GM21360 (cell line): ENCODE results near the gene KAZN.

Source experiments
- ATAC-seq: cut with Tn5 transposase; IDR thresholded peaks from one replicate; pipeline ENCODE4 v1.9.1; 2021; ENCODE audit warnings: mild to moderate bottlenecking, moderate library complexity; ENCODE audit not compliant: unreplicated experiment

Gene KAZN

GRCh38 chr1:14612256-14612655 is 13.8 kb downstream of the KAZN start:
- no peak for ATAC-seq

- no peak for ATAC-seq
These were observed 15.4 kb downstream of the KAZN start for GRCh38 chr1:14613926-14614325.

GRCh38 chr1:14614341-14614740 is 15.9 kb downstream of the KAZN start:
- ATAC-seq, result no peak

DNA sequence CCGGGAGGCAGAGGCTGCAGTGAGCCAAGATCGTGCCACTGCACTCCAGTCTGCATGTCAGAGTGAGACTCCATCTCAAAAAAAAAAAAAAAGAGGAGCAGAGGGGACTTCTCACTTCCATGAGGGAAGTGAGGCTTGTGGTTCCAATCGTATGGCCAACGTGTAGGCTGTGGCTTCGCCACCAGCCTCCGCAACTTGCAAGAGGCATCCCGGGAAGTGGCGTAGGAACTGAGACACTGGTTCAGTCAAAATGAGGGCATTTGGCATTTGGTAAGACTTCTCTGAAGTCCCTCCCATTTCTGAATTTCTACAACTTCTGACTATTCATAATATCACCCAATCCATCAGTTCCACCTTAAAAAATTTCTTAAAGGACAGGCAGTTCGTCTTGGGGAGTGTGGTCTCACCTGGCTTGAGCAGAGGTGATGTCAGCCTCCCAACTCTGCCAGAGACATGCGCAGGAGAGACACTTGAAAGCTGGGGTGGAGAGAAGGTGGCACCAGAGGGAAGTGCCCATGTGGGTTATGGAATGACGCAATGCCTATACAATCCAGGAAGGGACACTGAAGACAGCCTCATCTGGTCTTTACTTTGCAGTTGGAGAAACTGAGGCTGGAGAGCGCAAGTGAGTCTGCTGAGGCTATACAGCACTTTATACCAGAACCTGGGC is 17.2 kb downstream of the KAZN start:
- ATAC-seq, result no peak

DNA sequence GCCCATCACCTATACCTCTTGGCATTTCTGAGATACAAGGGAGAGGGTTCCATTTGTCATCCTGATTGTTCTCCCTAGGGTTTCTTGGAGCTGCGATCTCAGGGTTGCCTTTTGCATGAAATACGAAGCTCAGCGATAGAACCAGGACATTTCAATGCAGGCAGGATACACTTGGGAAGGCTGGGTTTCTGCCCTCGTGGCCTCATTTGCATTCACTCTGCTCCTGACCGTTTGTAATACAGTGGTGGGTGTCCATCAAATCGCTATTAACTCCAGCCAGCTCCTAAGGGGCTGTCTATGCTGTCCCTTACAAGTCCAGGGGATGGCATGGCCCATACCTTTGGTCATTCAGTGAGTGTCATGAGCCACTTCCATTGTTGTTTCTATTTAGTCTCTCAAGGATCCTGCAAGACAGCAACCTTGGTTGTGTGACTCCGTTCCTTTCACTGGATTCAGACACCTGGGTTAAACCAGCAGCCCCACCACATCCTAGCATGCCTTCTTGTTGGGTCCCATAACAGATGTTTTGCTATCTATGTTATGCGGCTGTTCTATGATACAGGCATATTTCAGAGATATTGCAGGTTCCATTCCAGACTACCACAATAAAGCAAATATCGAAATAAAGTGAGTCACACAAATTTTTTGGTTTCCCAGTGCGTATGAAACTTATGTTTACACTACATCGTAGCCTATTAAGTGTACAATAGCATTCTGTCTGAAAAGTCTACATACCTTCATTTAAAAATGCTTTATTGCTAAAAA is 18.3 kb downstream of the KAZN start:
- ATAC-seq, result no peak

DNA sequence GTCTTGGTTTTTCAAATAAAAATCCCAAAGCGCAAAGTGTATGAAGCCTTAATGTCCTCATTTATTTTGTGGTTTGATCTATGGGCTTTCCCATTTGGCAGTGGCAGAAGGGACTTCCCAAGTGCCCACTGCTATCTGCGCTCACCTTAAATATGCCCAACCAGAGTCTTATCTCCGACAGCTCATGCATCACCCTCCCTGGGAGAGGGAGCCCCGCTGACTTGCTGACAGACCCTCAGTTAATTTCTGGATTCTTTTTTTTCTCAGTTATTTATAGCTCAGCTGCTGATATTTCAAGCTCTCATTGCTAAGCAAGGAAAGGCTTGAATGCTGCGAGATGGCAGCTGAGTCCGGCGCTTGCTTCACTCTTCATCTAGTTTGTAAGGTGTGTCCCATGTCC is 19.3 kb downstream of the KAZN start:
- no peak for ATAC-seq

DNA sequence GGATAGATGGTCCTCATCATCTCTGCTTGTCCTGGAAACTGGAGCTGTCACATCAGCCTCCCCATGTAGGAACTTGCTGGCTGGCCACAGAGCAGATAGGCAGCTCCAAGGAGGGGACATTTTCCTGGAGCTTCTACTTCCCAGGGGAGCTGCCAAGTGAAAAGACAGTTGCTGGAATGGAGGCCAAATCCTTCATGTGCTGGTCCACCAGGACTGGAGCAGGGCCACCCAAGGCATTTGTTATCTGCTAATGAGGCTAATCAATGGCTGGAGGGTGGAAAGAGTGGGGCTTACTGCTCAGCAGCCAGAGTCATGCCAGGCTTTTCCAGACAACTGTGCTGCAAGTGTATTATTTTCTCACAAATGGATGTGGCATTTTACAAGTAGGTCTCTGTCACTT is 22.5 kb downstream of the KAZN start:
- ATAC-seq, result no peak

GRCh38 chr1:14623090-14623489 is 24.6 kb downstream of the KAZN start:
- ATAC-seq, result no peak

GRCh38 chr1:14624941-14625340 is 26.5 kb downstream of the KAZN start:
- ATAC-seq, result no peak

DNA sequence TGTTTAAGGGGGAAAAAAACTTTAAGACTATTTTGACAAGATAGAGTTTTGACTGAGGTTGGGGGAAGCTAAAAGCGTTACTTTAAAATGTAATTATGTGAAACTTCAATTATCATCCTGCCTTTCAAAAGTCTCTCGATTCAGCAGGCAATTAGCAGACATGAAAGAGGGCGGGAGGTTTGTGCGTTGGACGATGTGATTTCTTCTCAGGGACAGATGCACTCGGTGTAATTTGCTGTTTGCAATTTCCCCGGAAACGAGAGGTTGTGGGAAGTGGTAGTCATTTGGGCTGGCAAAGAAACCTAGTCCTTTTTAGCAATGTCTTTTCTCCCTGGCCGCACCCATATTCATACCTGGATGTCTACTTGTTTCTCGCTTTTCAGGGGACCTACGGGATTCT is 27.1 kb downstream of the KAZN start:
- ATAC-seq, result no peak

- ATAC-seq, result no peak
These were observed 27.5 kb downstream of the KAZN start for GRCh38 chr1:14625996-14626395.

DNA sequence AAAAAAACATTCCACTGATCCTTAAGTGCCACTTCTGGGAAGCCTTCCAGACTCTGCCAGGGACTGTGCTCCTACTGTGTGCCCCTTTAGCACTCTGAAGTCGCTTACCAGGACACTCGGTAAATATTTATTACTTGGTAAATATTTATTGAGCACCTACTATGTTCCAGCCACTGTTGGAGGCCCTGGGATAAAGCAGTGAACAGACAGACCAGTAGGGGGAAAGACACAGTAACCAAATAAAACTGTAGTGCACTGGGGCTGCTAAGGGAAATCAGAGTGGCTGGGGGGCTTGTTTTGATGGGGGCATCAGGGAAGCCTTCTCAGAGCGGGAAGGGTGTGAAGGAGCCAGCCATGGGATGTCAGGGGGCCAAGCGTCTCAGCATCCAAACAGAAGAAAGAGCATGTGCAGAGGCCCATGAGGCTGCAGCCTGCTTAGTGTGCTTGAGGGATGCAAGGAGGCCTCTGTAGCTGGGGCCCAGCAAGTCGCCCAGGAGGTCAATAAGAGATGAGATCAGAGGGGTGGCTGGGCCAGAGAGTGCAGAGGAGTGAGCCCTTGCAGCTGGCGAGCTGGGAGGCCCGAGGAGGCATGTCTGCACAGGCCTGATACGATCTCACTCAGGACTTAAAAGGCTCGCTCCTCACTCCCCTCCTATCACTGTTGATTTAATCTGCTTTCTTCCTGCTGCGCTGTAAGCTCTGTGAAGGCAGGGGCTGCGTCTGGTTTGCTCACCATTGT is 28.6 kb downstream of the KAZN start:
- no peak for ATAC-seq

DNA sequence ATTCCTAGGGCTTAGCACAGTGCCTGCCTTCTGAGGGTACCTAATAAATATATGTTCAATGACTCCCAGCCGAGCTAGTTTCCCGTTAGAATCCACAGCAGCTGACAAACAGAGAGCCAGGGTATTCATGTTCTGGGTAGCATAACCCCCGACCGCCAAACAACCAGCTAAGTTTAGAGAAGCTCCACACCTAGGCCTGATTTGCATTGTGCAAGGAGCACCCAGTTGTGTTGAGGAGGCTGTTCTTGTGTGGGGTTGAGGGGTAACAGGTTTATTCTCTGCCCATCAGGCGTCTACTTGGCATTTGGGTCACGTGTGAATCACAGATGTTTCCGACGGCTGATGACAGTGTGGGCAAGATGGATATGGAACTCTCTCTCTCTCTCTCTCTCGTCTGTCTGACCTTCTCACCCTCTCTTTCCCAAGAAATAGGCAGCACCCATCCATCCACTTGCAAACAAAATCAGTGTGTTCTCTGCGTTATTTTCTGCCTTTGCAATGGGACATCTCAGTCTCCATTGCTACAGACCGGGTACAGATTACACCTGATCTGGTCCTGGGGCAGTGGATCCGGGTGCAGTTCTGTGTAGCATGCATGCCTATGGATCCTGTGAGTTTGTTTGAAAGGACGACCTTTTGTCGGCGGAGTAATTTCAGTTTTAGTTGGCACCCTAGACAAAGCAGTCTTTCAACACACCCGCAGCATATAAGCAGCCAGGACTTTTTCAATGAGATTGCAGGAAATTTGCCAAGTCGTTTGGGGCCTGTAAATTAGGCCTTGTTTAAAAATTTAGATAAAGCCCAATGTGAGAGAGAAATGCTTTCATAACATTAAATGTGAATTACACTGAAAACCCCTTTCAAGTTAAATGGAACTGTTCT is 29.4 kb downstream of the KAZN start:
- ATAC-seq, result no peak

GRCh38 chr1:14629363-14630014 is 31.0 kb downstream of the KAZN start:
- no peak for ATAC-seq

GRCh38 chr1:14630986-14631385 is 32.5 kb downstream of the KAZN start:
- ATAC-seq, result no peak

GRCh38 chr1:14631421-14631820 is 32.9 kb downstream of the KAZN start:
- ATAC-seq, result no peak

DNA sequence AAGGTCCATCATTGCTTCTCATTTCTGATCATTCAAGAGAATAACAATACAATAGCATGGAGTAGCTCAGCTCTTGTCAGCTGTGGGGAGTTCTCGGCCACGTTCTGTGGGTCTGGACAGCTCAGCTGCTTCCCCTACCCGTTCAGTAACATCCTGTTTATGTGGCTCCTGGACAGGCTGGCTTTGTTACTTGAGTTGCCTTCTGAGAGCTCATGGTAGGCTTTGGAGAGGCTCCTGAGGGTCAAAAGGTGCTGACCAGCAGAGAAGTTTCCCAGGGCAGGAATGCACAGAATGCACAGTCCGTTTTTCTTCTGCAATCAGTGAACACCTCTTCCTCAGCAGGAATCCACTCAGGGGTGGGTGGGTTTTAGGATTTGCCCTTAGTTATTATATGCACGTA is 36.0 kb downstream of the KAZN start:
- no peak for ATAC-seq

GRCh38 chr1:14635421-14635820 is 36.9 kb downstream of the KAZN start:
- no peak for ATAC-seq

GRCh38 chr1:14636897-14637632 is 38.6 kb downstream of the KAZN start:
- no peak for ATAC-seq
